ENCODE results near the gene HMOX2.

- TF ChIP-seq CTCF (IDR thresholded peaks at IDR 0.05; ENCODE audit: low read depth, low read length) = no peak
- no peak for TF ChIP-seq POLR2A (IDR thresholded peaks at IDR 0.05; ENCODE audit: extremely low read depth, insufficient read length)
- no peak for TF ChIP-seq MYC (IDR thresholded peaks at IDR 0.05; ENCODE audit: low read depth, low read length)
Observed at GRCh38 chr16:4534151-4534790, 58.1 kb downstream of the HMOX2 start.

Measured in NB4 (cell line).